Stimulated activated CD8-positive, alpha-beta memory T cell treated with anti-CD3 and anti-CD28 coated beads, Interleukin-12 subunit alpha, Interleukin-12 subunit beta, amount 100 ng/mL, for 4 hours (primary cell): ENCODE results near the gene TNK2.
"Not testable (repeated sequence)": the region's sequence is repeated elsewhere in the genome, so short reads cannot be mapped to it uniquely, and the experiment has no call there.

Experiments
- DNase-seq: peaks from one replicate; pipeline ENCODE4 v3.0.0-alpha.2; 2020; ENCODE audit warnings: low read depth

TNK2 gene

GRCh38 chr3:195870442-195870841 is 37.9 kb downstream of the TNK2 start:
- DNase-seq: no peak

DNA sequence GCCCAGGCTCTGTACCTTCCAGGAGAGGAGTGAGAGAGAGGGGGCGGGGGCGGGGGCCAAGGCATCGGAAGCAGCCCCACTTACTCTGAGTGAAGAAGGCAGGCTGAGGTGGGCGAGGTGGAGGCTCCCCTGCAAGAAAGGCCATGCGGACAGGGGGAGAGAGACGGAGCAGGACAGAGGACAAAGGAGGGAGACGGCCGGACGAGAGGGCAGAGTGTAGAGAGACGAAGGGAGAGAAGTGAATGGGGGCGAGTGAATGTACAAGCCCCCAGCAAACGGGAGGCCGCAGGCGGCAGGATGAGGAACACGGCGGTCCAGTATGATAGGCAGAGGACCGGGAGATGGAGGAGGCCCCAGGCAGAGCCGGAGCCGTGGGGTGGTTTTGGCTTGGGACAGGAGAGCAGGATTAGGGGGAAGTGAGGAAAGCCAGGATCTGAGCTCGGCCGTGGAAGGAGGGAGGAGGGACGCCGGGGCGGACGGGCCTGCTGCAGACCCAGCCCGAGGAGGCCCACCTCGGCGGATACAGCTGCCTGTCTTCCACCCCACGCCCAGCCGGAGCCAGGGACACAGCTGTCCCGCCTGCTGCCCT is 38.8 kb downstream of the TNK2 start:
- no peak for DNase-seq

GRCh38 chr3:195868866-195869412 is 39.4 kb downstream of the TNK2 start:
- no peak for DNase-seq

- no peak for DNase-seq
These were observed 40.0 kb downstream of the TNK2 start for GRCh38 chr3:195868336-195868865.

DNA sequence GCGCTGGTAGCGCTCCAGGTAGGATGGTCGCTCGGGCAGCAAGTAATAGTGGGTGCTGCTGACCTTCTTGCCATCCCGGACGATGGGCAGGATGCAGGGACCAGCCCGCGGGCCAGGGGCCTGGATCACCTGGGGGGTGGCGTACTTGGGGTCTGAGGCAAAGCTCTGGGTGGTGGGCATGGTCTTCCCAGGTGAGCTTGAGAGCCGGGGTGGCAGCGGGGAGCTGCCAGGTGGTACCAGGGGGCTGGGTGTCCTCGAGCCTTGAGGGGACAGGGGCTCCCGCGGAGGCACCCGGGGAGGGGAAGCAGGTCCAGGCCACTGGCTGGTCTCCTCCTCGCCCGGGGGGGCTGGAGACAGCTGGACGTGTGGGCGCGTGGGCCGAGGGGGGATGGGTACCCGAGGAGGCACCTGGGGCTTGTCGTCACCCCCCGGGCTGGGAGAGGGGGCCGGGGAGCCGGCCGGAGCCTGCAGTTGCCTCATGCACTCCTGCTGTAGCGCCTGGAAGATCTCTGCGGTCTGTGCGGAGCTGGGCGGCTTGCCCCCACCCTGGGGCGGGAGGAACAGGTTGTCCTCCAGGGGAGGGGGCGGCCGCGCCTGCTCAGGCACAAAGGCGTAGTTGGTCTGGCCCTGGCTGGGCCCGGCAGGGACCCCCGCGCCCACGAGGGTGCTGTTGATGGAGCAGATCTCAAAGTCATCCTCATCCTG is 40.6 kb downstream of the TNK2 start:
- DNase-seq: no peak

DNA sequence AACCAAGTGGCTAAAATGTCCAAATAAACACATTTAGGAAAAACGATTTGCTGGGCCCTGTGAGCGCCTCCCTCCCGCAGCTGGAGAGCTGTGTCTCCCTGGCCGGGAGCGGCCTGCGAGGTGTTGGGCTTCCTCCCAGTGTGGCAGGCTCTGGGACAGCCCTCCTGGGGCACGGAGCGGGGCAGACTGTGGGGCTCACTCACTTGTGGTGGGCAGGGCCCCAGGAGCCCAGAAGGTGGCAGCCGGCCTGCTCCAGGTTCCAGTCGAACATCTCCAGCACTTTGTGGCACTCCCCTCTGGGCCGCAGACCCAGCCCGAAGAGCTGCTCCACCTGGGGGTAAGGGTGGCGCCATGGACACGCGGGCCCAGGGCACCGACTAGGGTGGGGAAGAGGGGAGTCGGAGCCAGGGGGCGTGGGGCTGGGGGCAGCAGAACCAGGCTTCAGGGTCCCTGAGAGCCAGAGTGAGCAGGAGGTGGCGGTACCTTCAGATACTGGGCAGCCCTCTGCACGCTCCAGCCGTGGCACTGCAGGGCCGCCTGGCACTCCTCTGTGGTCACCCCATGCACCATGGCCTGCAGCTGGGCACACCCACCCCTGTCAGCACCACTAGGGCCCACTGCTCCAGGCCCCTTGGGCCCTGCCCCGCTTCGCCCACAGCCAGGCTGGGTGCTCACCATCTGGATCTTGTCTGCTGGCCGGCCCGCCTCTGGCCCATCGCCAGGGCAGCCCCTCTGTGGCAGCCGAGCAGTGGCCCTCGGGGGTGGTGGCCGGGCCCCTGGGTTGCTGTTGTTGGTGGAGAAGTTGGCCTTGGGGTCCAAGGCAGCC is 41.5 kb downstream of the TNK2 start:
- no peak for DNase-seq

- DNase-seq: no peak
These were observed 42.6 kb downstream of the TNK2 start for GRCh38 chr3:195865752-195866151.

DNA sequence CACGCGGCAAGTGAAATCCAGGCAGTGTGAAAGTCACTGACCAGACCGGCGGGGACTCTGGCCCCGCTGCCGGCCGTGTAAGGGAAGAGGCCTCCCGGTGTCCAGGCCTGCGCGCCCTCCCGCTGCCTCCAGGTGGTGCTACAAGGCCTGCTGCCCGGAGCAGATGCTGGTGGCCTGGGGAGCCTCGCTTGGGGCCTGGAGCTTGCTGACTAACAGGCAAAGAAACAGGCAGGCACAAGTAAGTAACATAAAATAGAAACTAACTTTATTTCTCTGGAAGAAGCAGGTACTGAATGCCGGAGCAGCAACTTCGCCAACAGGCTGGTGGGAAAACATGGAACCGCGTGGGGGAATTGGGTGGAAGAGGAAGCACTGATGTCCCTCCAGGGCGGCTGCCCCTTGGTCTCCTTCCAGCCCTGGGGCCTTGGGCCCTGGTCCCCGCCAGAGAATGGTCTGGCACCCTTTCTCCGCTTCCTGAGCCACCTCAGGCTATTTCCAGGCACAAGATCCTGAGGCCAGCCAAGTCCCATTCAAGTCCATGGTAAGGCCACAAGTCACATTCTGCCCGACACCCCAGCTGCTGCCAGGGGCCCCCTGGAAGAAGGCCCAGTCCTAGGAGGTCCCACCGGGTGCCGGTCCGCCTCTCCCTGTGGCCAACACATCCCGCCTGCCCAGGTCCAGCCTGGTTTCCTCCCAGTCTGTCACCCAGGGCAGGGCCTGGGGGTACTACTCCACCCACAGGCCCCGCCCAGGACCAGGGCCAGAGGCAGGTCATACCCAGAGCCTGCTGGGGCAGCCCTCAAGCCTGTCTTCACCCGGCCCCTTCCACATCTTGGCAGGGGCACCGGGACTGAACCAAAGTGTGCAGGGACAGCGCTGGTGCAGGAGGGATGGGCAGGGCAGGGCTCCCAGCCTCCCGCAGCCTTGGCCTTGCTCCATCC is 45.0 kb downstream of the TNK2 start:
- DNase-seq: peak; percentile 37

DNA sequence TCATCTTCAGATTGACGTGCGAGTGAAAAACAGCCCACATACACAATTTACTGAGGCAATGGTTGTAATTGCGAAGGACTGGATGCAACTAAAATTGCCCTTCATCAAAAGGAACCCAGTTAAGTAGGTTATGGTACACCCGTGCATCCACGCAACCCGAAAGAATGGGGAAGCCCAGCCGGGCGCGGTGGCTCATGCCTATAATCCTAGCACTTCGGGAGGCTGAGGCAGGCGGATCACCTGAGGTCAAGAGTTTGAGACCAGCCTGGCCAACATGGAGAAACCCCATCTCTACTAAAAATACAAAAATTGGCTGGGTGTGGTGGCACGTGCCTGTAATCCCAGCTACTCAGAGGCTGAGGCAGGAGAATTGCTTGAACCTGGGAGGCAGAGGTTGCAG is 46.0 kb downstream of the TNK2 start:
- not testable (repeated sequence) for DNase-seq

DNA sequence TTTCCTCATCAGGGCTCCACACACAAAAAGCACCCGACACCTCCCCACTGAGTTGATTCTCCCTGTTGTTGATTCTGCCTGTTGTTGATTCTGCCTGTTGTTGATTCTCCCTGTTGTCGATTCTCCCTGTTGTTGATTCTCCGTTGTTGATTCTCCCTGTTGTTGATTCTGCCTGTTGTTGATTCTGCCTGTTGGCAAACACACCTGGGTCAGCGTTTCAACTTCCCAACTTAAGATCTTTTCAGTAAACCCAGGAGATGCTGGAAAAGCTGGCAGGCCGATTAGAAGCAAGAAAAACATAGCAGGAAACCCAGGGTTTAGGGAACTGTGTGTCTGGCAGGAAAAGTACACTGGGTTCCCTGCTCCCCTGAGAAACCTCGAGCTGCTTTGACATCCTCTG is 47.9 kb downstream of the TNK2 start:
- DNase-seq: no peak

GRCh38 chr3:195859846-195860411 is 48.4 kb downstream of the TNK2 start:
- no peak for DNase-seq

GRCh38 chr3:195859061-195859845 is 49.1 kb downstream of the TNK2 start:
- peak; percentile 46 for DNase-seq

GRCh38 chr3:195856410-195857084 is 51.8 kb downstream of the TNK2 start:
- no peak for DNase-seq

DNA sequence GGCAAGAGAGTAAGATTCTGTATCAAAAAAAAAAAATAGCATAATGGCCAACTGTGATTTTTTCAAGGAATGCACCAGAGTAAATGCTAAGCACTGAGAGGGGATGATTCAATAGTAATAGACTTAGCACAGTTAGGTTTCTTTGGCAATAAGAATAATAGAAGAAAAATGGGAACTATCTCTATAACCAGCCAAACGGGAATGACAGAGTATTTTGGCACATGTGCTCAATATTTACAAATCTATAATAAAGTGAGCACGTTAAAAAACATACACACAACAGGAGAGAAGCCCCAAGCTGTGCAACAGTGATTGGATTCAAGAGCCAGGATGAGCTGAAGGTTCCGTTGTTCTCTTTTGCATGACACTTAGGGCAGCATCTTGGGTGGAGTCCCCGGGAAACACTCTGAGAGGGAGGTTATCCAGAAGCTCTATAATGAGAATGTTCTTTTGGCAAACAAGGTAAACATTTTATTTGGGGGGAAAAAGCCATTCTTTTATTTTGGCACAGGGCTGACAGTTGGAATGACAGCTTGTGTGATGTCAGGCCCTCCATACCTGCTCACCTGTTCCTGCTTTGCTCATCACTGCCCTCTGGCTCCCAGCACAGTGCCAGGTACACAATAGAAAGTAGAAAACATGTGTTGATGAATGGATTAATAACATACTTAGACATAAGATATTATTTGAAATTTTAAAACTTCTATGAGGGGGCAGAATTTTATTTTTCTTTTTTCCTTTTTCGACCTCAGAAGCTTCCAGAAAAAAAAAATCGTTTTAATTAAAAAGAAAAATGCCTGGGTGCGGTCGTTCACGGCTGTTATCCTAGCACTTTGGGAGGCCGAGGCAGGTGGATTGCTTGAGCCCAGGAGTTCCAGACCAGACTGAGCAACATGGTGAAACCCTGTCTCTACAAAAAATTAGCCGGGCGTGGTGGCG is 52.6 kb downstream of the TNK2 start:
- DNase-seq: no peak

- no peak for DNase-seq
These were observed 53.6 kb downstream of the TNK2 start for GRCh38 chr3:195854628-195855294.

DNA sequence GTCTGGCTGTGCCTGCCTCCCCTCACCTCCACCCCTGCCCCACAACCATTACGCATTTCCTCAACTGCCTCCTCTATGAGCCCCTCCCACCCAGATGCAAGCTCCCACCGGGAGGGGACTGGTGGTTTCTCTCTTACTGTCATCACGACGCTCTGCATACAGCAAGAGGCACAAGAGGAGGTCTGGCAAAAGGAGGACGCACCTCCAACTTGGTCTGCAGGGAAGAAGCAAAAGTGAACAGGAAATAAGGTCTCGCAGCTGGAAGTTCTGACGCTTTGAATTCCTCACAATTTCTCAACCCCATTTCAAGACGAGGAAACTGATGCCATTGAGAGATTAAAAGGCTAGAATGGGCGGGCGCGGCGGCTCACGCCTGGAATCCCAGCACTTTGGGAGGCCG is 54.4 kb downstream of the TNK2 start:
- no peak for DNase-seq

DNA sequence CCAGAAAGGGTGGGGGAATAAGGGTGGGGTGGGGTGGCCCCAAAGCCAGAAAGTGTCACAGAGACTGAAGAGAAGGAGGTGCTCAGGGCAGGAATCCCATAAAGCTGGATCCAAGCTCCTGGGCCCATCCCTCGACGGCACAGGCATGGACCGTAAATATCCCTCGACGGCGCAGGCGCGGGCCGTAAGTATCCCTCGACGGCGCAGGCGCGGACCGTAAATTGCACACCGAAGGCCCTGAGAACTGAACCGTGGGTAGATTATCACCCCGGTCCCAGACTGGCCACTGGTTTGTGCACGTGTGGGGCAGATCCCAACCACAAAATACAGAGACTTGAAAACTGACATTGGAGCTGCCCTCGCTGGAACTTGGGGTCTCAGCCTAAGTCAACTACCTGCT is 55.3 kb downstream of the TNK2 start:
- no peak for DNase-seq
